Neural cell (in vitro differentiated cells): Measurements from ENCODE around the gene CEBPZOS. TPM values are rescaled to one million over a fixed set of nuclear protein-coding genes. Genes with fewer than 3 reads are reported as not detected.
"Not testable (repeated sequence)": the region's sequence is repeated elsewhere in the genome, so short reads cannot be mapped to it uniquely, and the experiment has no call there.

ENCODE experiments used
- H2AFZ ChIP-seq: fragments of 200-600, 300-800 bp; sonication (generic), shearing (Covaris generic); 2 replicates; pipeline ENCODE4 v1.6.0; 2014; ENCODE audit warnings: low read depth, mild to moderate bottlenecking, antibody characterized with exemption, low read length, moderate library complexity
- H3F3A ChIP-seq: fragments of 200-600 bp; shearing (Covaris generic); 2 replicates; pipeline ENCODE4 v1.6.1; 2016; ENCODE audit warnings: mild to moderate bottlenecking, moderate library complexity, mixed read lengths, antibody characterized with exemption, low read length; ENCODE audit not compliant: insufficient read depth, poor library complexity, severe bottlenecking
- H3K27ac ChIP-seq: fragments of 200-600, 300-800 bp; sonication (generic), shearing (Covaris generic); 2 replicates; pipeline ENCODE4 v1.5.1; 2014; ENCODE audit warnings: mild to moderate bottlenecking, low read length, moderate library complexity
- H3K27me3 ChIP-seq: fragments of 300-800, 200-600 bp; sonication (generic), shearing (Covaris generic); 2 replicates; pipeline ENCODE4 v1.6.0; 2014; ENCODE audit warnings: mild to moderate bottlenecking, low read depth, low read length, moderate library complexity; ENCODE audit not compliant: insufficient read depth
- H3K36me3 ChIP-seq: fragments of 300-800, 200-600 bp; sonication (generic), shearing (Covaris generic); 2 replicates; pipeline ENCODE4 v1.5.1; 2014; ENCODE audit warnings: mild to moderate bottlenecking, antibody characterized with exemption, low read length, moderate library complexity; ENCODE audit not compliant: insufficient read depth
- H3K4me2 ChIP-seq: fragments of 300-800, 200-600 bp; sonication (generic), shearing (Covaris generic); 2 replicates; pipeline ENCODE4 v1.6.0; 2014; ENCODE audit warnings: mild to moderate bottlenecking, low read length
- H3K4me3 ChIP-seq: fragments of 300-800, 200-600 bp; sonication (generic), shearing (Covaris generic); 2 replicates; pipeline ENCODE4 v1.5.1; 2014; ENCODE audit warnings: mild to moderate bottlenecking, low read length, moderate library complexity
- H3K79me2 ChIP-seq: fragments of 200-600 bp; shearing (Covaris generic); replicated peaks from 2 replicates; pipeline ENCODE4 v1.6.0; 2014; ENCODE audit warnings: mild to moderate bottlenecking, low read length, moderate library complexity; ENCODE audit not compliant: insufficient read depth
- H3K9ac ChIP-seq: fragments of 300-800, 200-600 bp; sonication (generic), shearing (Covaris generic); 2 replicates; pipeline ENCODE4 v1.6.1; 2016; ENCODE audit warnings: mild to moderate bottlenecking, low read length, mixed read lengths
- H3K9me2 ChIP-seq: fragments of 200-600 bp; shearing (Covaris generic); 2 replicates; pipeline ENCODE4 v1.6.1; 2016; ENCODE audit warnings: mild to moderate bottlenecking, low read length, mixed read lengths; ENCODE audit not compliant: insufficient read depth
- H3K9me3 ChIP-seq: fragments of 200-600, 300-800 bp; sonication (generic), shearing (Covaris generic); 2 replicates; pipeline ENCODE4 v1.6.1; 2016; ENCODE audit warnings: mild to moderate bottlenecking, mixed run types, low read length, moderate library complexity, mixed read lengths
- H4K20me1 ChIP-seq: fragments of 200-600 bp; shearing (Covaris generic); 2 replicates; pipeline ENCODE4 v1.6.1; 2016; ENCODE audit warnings: mild to moderate bottlenecking, mixed run types; ENCODE audit not compliant: insufficient read depth
- CTCF ChIP-seq: fragments of 450-650 bp; IDR thresholded peaks from 2 replicates; pipeline ENCODE4 v1.5.1; 2014; ENCODE audit warnings: antibody characterized with exemption, mild to moderate bottlenecking, moderate library complexity; ENCODE audit not compliant: poor library complexity, severe bottlenecking
- EP300 ChIP-seq: fragments of 450-650 bp; conservative IDR thresholded peaks from 2 replicates; pipeline ENCODE4 v1.6.1; 2014; ENCODE audit warnings: antibody characterized with exemption, mild to moderate bottlenecking, moderate library complexity; ENCODE audit not compliant: poor library complexity, severe bottlenecking
- EZH2 ChIP-seq: fragments of 200-600, 300-800 bp; shearing (Covaris generic), sonication (generic); IDR thresholded peaks from 2 replicates; pipeline ENCODE4 v1.6.1; 2014; ENCODE audit warnings: antibody characterized with exemption, low read length, borderline replicate concordance, mild to moderate bottlenecking; ENCODE audit not compliant: insufficient read depth, poor library complexity, severe bottlenecking
- MXI1 ChIP-seq: fragments of 450-650 bp; conservative IDR thresholded peaks from 2 replicates; pipeline ENCODE4 v1.6.1; 2014; ENCODE audit warnings: antibody characterized with exemption, mild to moderate bottlenecking; ENCODE audit not compliant: poor library complexity, severe bottlenecking
- POLR2AphosphoS5 ChIP-seq: IDR thresholded peaks from 2 replicates; pipeline ENCODE4 v1.6.1; 2012
- RAD21 ChIP-seq: fragments of 450-650 bp; conservative IDR thresholded peaks from 2 replicates; pipeline ENCODE4 v1.6.1; 2014; ENCODE audit warnings: antibody characterized with exemption, mild to moderate bottlenecking, moderate library complexity
- SMC3 ChIP-seq: fragments of 450-650 bp; conservative IDR thresholded peaks from 2 replicates; pipeline ENCODE4 v1.6.1; 2014; ENCODE audit warnings: antibody characterized with exemption, mild to moderate bottlenecking, moderate library complexity; ENCODE audit not compliant: poor library complexity
- TAF1 ChIP-seq: IDR thresholded peaks from 2 replicates; pipeline ENCODE4 v1.6.1; 2012; ENCODE audit warnings: low read depth
- polyA plus RNA-seq: library from polyadenylated mRNA; depleted of rRNA; stranded (reverse); fragments of >200 nt; gene quantifications from 2 replicates; pipeline ENCODE4 v1.2.3, GENCODE V29; 2014
- TF ChIP-seq, protein P1 (sequence below): IDR thresholded peaks from 2 replicates; pipeline ENCODE4 v1.6.1; 2012; ENCODE audit warnings: borderline replicate concordance

Gene CEBPZOS
- polyA plus RNA-seq, 1 donor from 2014 or later, result 4.9 TPM

- H3K4me3 ChIP-seq, result no peak overlapping the region
- H3K9me2 ChIP-seq, result no peaks in the 10 kb centered on the region
- no peaks in the 10 kb centered on the region for H3K9me3 ChIP-seq
- no peaks in the 10 kb centered on the region for H4K20me1 ChIP-seq
- no peaks in the 10 kb centered on the region for H3K36me3 ChIP-seq
- TF ChIP-seq EP300 (no peak), CTCF (no peak), MXI1 (no peak), SMC3 (no peak), TAF1 (no peak), EZH2 (no peak), POLR2AphosphoS5 (no peak), RAD21 (no peak)
- TF ChIP-seq, protein P1, sequence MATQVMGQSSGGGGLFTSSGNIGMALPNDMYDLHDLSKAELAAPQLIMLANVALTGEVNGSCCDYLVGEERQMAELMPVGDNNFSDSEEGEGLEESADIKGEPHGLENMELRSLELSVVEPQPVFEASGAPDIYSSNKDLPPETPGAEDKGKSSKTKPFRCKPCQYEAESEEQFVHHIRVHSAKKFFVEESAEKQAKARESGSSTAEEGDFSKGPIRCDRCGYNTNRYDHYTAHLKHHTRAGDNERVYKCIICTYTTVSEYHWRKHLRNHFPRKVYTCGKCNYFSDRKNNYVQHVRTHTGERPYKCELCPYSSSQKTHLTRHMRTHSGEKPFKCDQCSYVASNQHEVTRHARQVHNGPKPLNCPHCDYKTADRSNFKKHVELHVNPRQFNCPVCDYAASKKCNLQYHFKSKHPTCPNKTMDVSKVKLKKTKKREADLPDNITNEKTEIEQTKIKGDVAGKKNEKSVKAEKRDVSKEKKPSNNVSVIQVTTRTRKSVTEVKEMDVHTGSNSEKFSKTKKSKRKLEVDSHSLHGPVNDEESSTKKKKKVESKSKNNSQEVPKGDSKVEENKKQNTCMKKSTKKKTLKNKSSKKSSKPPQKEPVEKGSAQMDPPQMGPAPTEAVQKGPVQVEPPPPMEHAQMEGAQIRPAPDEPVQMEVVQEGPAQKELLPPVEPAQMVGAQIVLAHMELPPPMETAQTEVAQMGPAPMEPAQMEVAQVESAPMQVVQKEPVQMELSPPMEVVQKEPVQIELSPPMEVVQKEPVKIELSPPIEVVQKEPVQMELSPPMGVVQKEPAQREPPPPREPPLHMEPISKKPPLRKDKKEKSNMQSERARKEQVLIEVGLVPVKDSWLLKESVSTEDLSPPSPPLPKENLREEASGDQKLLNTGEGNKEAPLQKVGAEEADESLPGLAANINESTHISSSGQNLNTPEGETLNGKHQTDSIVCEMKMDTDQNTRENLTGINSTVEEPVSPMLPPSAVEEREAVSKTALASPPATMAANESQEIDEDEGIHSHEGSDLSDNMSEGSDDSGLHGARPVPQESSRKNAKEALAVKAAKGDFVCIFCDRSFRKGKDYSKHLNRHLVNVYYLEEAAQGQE, result no peak
- H3F3A ChIP-seq, result no peaks in the 10 kb centered on the region
- no peaks in the 10 kb centered on the region for H3K79me2 ChIP-seq
- no peak overlapping the region for H3K27ac ChIP-seq
- H3K4me2 ChIP-seq, result no peak overlapping the region
- no peaks in the 10 kb centered on the region for H3K27me3 ChIP-seq
- no peak overlapping the region for H2AFZ ChIP-seq
- no peak overlapping the region for H3K9ac ChIP-seq
These were observed 4.5 kb upstream of the CEBPZOS start for GRCh38 chr2:37191747-37192146.

DNA sequence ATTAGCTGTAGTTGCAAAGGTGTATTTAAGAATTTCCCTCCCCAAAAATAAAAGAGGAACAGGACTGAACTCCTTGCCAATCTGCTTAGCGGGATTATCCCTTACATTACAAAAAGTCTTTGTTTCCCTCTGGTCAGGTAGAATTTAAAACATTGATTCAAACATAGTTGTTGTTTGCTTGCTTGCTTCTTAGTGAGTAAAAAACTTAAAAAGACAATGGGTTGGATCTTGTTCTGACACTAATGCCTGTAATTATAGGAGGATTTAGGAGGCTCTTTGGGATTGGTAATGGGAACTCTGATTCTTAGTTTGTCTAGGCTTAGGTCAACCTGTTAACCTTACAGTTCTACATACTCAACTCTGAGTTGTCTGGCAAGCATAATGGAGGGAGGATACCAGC, 3.7 kb upstream of the CEBPZOS start:
- Histone ChIP-seq H2AFZ (no peak overlapping the region), H3K36me3 (no peaks in the 10 kb centered on the region), H3K9me3 (no peaks in the 10 kb centered on the region), H3F3A (no peaks in the 10 kb centered on the region), H3K4me3 (no peak overlapping the region), H3K27ac (no peak overlapping the region), H3K79me2 (no peaks in the 10 kb centered on the region), H3K9ac (no peak overlapping the region), H3K27me3 (no peaks in the 10 kb centered on the region), H3K9me2 (no peaks in the 10 kb centered on the region), H3K4me2 (no peak overlapping the region), H4K20me1 (no peaks in the 10 kb centered on the region)
- no peak for TF ChIP-seq TAF1
- no peak for TF ChIP-seq CTCF
- TF ChIP-seq EP300, result no peak
- TF ChIP-seq EZH2, result no peak

- not testable (repeated sequence) for H3K9me2 ChIP-seq, H3K36me3 ChIP-seq, H3K9me3 ChIP-seq, H4K20me1 ChIP-seq, H3K79me2 ChIP-seq, H2AFZ ChIP-seq, H3F3A ChIP-seq, H3K27ac ChIP-seq, H3K4me2 ChIP-seq, H3K27me3 ChIP-seq, H3K9ac ChIP-seq
- peak overlapping the region; percentile 73 for H3K4me3 ChIP-seq
These were observed 405 bp upstream of the CEBPZOS start for GRCh38 chr2:37195862-37196319.
